Omental fat pad (tissue), 4 donors: ENCODE measurements around the gene TTC28. TPM values are rescaled to one million over a fixed set of nuclear protein-coding genes. Genes with fewer than 3 reads are reported as not detected.
"Not testable (repeated sequence)": the region's sequence is repeated elsewhere in the genome, so short reads cannot be mapped to it uniquely, and the experiment has no call there.

Experiments
- ATAC-seq: fragments of 150-250 bp; one replicate; pipeline ENCODE4 v1.9.1; 2016; ENCODE audit warnings: mild to moderate bottlenecking, moderate library complexity; ENCODE audit not compliant: low FRiP score
- DNase-seq: peaks from one replicate; pipeline ENCODE4 v3.0.0-alpha.2; 2019; ENCODE audit warnings: low spot score
- total RNA-seq, 4 donors: library from RNA; depleted of rRNA; stranded (reverse); fragments of >200 nt; gene quantifications; one replicate each; pipeline ENCODE4 v1.1.0, GENCODE V29; 2016
- TF ChIP-seq, protein P1 (sequence below), 3 donors: fragments of 450-650 bp; IDR thresholded peaks; one replicate each; pipeline ENCODE4 v1.5.1; 2016 to 2017; ENCODE audit warnings: antibody characterized with exemption in 3 of 3, mild to moderate bottlenecking in 3 of 3, moderate library complexity in 2 of 3

The TTC28 gene
- total RNA-seq, 4 donors from 2014 or later, result 28.6 to 103 (median 50.6) TPM

DNA sequence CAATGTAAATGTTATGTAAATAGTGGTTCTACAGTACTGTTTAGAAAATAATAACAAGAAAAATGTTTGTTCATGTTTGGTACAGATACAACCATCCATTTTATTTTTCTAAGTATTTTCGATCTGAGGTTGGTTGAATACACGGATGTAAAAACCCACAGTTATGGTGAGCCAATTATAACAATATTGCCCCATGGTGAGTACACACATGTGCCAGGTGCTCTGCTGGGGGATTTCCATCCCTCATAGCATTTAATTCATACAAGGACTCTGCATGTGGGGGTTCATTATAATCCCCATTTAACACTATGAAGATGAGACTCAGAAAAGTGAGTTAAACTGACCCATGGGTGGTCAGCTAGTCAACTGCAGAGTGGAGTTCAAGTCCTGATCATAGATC is 23.3 kb upstream of the TTC28 start:
- no peak for DNase-seq
- no peak for ATAC-seq
- TF ChIP-seq, protein P1, sequence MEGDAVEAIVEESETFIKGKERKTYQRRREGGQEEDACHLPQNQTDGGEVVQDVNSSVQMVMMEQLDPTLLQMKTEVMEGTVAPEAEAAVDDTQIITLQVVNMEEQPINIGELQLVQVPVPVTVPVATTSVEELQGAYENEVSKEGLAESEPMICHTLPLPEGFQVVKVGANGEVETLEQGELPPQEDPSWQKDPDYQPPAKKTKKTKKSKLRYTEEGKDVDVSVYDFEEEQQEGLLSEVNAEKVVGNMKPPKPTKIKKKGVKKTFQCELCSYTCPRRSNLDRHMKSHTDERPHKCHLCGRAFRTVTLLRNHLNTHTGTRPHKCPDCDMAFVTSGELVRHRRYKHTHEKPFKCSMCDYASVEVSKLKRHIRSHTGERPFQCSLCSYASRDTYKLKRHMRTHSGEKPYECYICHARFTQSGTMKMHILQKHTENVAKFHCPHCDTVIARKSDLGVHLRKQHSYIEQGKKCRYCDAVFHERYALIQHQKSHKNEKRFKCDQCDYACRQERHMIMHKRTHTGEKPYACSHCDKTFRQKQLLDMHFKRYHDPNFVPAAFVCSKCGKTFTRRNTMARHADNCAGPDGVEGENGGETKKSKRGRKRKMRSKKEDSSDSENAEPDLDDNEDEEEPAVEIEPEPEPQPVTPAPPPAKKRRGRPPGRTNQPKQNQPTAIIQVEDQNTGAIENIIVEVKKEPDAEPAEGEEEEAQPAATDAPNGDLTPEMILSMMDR (IDR thresholded peaks at IDR 0.05), result no peak

DNA sequence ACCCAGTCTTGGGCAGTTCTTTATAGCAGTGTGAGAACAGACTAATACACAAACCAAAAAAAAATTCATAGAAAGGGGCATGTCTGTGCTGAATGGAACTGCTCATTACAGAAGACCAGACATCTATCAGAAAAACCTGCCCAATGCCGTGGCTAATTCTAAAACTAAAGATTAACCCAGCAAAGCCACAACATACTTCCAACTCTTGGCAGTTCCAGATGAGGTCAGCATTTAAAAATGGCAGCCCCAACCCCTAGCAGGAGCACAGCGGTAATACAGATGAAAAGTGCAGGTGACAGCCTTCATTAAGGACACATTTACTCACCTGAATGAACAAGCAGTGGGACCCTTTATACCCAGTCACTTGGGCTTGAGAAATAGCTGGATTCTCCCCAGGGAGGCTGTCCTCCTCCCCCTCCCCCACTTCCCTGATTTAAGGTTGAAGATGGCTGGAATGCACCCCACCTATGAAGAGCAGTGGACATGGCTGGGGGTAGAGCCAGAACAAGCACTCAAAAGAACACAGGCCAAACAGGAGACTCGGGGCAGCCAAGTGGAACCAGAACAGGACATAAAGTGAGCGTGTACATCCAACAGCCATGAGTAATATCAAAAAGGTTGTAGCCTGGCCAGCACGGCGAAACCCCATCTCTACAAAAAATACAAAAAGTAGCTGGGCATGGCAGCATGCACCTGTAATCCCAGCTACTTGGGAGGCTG is 13.6 kb upstream of the TTC28 start:
- not testable (repeated sequence) for DNase-seq, ATAC-seq

DNA sequence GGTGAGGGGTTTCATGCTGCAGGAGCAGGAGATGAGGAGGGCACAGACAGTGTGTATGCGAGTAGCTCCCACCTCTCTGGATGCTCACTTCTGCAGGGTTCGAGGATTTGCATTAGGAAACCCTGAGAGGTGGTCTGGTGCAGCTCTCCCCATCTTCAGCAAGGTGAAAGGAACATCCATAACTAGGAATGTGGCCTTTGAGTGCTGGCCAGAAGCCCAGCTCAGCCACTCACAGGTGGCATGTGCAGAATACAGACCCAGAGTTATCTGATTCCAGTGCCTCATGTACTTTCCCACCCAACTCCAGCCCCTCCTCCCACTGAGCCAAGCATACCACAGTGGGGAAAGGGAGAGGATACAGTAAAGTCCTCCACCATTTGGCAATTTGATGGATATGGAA is 10.2 kb upstream of the TTC28 start:
- not testable (repeated sequence) for DNase-seq, ATAC-seq

DNA sequence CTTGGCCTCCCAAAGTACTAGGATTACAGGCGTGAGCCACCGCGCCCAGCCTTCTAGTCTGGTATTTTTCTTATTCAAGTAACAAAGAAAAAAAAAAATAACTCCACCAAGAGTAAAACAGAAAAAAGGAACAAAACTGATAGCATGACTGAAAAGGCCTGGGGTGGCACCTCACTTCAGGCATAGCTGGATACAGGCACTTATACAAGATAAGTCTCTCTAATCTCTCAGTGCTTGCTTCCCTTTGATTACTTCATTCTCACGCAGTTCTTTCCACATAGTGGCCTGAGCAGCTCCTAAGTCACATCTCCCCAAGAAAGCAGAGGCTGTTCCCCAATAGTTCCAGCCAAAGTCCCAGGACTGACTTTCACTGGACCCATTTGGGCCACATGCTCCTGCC is 3.3 kb upstream of the TTC28 start:
- ATAC-seq, result not testable (repeated sequence)

DNA sequence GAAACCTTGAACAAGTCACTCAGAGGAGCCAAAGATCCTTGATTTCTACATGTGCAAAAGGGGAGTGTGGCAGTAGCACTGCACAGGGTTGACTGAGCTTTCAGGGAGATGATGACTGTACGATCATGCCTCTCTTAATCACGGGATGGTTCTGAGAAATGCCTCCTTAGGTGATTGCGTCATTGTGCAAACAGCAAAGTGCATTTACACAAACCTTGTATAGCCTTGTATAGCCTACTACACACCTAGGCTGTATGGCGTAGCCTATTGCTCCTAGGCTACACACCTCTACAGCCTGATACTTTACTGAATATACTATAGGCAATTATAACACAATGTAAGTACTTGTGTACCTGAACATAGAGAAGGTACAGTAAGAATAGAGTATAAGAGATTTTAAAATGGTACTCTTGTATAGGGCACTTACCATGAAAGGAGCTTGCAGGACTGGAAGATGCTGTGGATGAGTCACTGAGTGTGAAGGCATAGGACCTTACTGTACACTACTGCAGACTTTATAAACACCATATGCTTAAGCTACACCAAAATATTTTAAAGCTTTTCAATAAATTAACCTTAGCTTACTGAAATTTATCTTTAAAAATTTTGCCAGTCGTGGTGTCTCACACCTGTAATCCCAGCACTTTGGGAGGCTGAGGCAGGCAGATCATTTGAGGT is 1.3 kb upstream of the TTC28 start:
- ATAC-seq, DNase-seq: not testable (repeated sequence)

More for the DNA sequence above, 3.3 kb upstream of the TTC28 start:
- DNase-seq, result not testable (repeated sequence)

DNA sequence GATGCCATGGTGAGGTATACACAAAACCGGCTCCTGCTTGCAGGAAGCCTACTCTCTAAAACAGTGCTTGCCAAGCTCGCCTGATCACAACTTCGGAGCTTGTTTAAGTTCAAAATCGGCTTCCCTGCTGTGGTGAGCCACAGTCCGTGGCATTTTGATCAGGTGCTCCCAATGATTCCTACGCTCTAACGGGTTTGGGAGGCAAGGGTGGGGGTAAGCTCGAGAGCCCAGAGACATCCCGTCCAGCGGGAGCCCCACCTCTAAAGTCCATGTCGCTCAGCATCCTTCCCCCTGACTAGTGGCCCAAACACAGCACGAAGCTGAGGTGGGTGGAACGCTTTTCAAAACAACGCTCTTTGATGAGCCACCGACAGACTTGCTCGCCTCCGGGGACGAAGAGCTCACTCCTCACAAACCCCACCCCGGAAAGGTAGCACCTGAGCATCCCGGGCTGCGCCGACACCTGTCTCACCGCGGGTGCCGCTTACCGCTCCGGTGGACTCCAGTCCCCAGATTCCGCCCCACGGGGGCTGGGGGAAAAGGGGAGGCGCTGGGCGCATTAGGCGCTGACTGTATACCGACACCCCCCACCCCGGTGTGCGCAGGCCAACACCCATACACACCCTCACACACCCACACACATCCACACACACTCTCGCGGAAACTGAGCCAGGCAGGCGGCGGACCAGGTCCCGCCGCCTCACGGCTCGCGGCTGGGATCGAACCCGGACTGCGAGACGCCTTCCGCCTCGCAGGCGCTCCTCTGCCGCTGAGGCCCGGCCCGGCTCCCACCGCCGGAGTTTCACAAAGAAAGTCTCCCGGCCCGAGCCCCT is 646 bp downstream of the TTC28 start:
- DNase-seq, ATAC-seq: not testable (repeated sequence)

DNA sequence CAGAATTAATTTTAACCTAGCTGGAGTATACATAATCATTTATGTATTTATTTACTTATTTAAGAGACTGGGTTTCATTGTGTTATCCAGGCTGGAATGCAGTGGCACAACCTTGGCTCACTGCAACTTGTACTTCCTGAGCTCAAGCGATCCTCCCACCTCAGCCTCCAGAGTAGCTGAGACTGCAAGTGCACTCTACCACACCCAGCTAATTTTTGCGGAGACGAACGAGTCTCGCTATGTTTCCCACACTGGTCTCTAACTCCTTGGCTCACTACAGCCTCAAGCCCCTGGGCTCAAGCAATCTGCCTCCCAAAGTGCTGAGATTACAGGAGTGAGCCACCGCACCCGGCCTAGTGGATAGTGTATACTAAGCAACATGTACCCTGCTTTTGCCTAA is 1.5 kb downstream of the TTC28 start:
- not testable (repeated sequence) for DNase-seq, ATAC-seq

DNA sequence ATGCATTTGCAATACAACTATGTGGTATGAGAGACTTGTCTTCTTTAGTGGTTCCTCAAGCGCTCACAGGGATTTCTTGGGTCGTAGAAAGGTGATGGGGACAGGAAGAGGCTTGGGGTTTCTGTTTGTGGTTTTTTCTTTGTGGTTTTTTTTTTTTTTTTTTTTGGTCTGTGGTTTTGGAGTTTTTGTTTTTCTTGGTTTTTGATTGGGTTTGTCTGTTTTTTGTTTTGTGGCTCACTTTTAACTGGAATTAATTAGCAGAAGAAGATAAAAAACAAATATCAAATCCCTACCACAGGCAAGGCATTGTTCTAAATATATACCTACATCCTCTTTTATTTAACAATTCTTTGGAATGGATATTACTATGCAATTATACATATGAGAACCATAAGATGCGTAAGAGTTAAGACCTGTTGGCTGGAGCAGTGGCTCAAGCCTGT is 5.5 kb downstream of the TTC28 start:
- no peak for DNase-seq
- TF ChIP-seq, protein P1 (IDR thresholded peaks at IDR 0.05), result no peak
- no peak for ATAC-seq

DNA sequence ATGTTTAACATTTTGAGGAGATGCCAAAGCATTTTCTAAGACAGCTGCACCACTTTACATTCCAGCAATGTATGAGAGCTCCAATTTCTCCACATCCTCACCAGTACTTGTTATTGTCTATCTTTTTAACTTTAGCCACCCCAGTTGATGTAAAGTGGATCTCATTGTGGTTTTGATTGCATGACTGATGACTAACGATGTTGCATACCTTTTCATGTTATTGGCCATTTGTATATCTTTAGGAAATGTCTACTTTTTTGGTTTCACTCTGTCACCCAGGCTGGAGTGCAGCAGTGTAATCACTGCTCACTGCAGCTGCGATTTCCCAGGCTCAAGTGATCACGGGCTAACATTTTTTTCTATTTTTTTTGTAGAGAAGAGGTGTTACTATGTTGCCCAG is 8.9 kb downstream of the TTC28 start:
- DNase-seq (no peak), ATAC-seq (no peak)
- TF ChIP-seq, protein P1 (IDR thresholded peaks at IDR 0.05), result no peak

DNA sequence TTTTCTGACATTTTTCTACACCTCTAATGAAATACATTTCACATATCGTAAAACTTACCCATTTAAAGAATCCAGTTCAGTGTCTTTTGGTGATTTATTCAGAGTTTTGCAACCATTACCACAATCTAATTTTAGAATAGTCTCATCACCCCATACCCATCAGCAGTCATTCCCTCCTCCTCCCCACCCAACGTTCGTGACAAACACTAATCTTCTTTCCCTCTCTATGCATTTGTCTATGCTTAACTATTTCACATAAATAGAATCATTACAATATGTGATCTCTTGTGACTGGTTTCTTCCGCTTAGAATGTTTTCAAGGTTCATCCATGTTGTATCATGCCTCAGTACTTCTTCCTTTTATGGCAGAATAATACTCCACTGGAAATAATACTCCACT is 9.5 kb downstream of the TTC28 start:
- TF ChIP-seq, protein P1 (IDR thresholded peaks at IDR 0.05), result no peak
- ATAC-seq (no peak), DNase-seq (no peak)
